ENCODE data around the gene SND1. TPM values are rescaled to one million over a fixed set of nuclear protein-coding genes. Genes with fewer than 3 reads are reported as not detected.
A peak's percentile ranks its signal among the peaks of the same experiment; 100 is the strongest.
"Not testable (repeated sequence)": the region's sequence is repeated elsewhere in the genome, so short reads cannot be mapped to it uniquely, and the experiment has no call there.

The SND1 gene
- total and polyA plus RNA-seq, 10 of the 15 experiments (the other 5 are each of a cell fraction or from before 2014, with no cell fraction given), result 52.4 to 270 (median 146) TPM

GRCh38 chr7:128105228-128106022 is 453.4 kb downstream of the SND1 start:
- no peak for FAIRE-seq
- CTCF ChIA-PET, result no interaction called here
- intact Hi-C loops (cut with micrococcal nuclease; ENCODE audit: unreplicated experiment), result no loop called here

GRCh38 chr7:128106821-128107220 is 454.8 kb downstream of the SND1 start:
- CTCF ChIA-PET, result interaction anchor here (1.0 kb wide), 1 partner anchor 103 kb away, joined by 3 read pairs; no protein-coding TSS in a partner anchor

More at GRCh38 chr7:128105228-128106022, 453.4 kb downstream of the SND1 start:
- Histone ChIP-seq H3K27me3 (replicated peaks in 1 of 2; ENCODE audit: control insufficient read depth in 2 of 2, insufficient read depth in 2 of 2, low read length in 1 of 2) (no peaks in the 10 kb centered on the region), H3K79me2 (ENCODE audit: control insufficient read depth, insufficient read depth, low read length) (no peaks in the 10 kb centered on the region), H2AFZ (ENCODE audit: control insufficient read depth, low read depth, low read length) (no peak overlapping the region), H3K9ac (ENCODE audit: control insufficient read depth, insufficient read depth, low read length) (no peak overlapping the region), H3K27ac (ENCODE audit: control insufficient read depth, insufficient read depth) (no peak overlapping the region), H3K9me3 (replicated peaks; ENCODE audit: control insufficient read depth, insufficient read depth, low read length) (no peaks in the 10 kb centered on the region), H3K4me2 (ENCODE audit: control insufficient read depth, insufficient read depth) (no peak overlapping the region), H3K36me3 (ENCODE audit: control insufficient read depth in 2 of 2, insufficient read depth in 2 of 2, low read length in 1 of 2) (no peaks in the 10 kb centered on the region), H3K4me1 (ENCODE audit: control insufficient read depth, insufficient read depth, low read length) (peaks cover 20% of the 10 kb centered on the region), H4K20me1 (ENCODE audit: control insufficient read depth, insufficient read depth) (no peaks in the 10 kb centered on the region), H3K4me3 (no peak overlapping the region)
- WGBS (ENCODE audit: insufficient coverage, insufficient replicate concordance, low lambda C conversion rate, missing lambda C conversion rate), result 91% methylated on average over 11 of the region's 11 CpGs
- BruUV-seq (replicated peaks), result no TSS peak
- no peak for TF ChIP-seq SP1 (IDR thresholded peaks at IDR 0.05; ENCODE audit: low read depth, low read length)
- TF ChIP-seq POLR2A (IDR thresholded peaks at IDR 0.05; ENCODE audit: low read depth, low read length), result peak; percentile 44; the same call in 1 of the 2 replicates
- in situ Hi-C loops (cut with MboI), result no loop called here
- SMC1A ChIA-PET (ENCODE audit: uncharacterized antibody, unreplicated experiment), result interaction anchor here (1.0 to 1.9 kb wide), 3 partner anchors 12 to 47 kb away, joined by 3 to 4 read pairs (median 4); no protein-coding TSS in a partner anchor
- ATAC-seq, result no peak
- RAD21 ChIA-PET (ENCODE audit: unreplicated experiment), result interaction anchor here (1.1 kb wide), 1 partner anchor 9 kb away, joined by 3 read pairs; no protein-coding TSS in a partner anchor
- no peak for DNase-seq (ENCODE audit: low read depth, low spot score)
- POLR2A ChIA-PET, result no interaction called here

GRCh38 chr7:128107516-128107915 is 455.5 kb downstream of the SND1 start:
- in situ Hi-C loops (cut with MboI); H2AFZ ChIP-seq (ENCODE audit: control insufficient read depth, low read depth, low read length); POLR2A ChIA-PET; H3K27me3 ChIP-seq (replicated peaks in 1 of 2; ENCODE audit: control insufficient read depth in 2 of 2, insufficient read depth in 2 of 2, low read length in 1 of 2); DNase-seq (ENCODE audit: low read depth, low spot score); H3K27ac ChIP-seq (ENCODE audit: control insufficient read depth, insufficient read depth); BruUV-seq (replicated peaks); H3K4me2 ChIP-seq (ENCODE audit: control insufficient read depth, insufficient read depth); H3K4me3 ChIP-seq; SMC1A ChIA-PET (ENCODE audit: uncharacterized antibody, unreplicated experiment); RAD21 ChIA-PET (ENCODE audit: unreplicated experiment); FAIRE-seq; H3K9ac ChIP-seq (ENCODE audit: control insufficient read depth, insufficient read depth, low read length); H3K36me3 ChIP-seq (ENCODE audit: control insufficient read depth in 2 of 2, insufficient read depth in 2 of 2, low read length in 1 of 2); ATAC-seq; H3K9me3 ChIP-seq (replicated peaks; ENCODE audit: control insufficient read depth, insufficient read depth, low read length); H4K20me1 ChIP-seq (ENCODE audit: control insufficient read depth, insufficient read depth); H3K79me2 ChIP-seq (ENCODE audit: control insufficient read depth, insufficient read depth, low read length); intact Hi-C loops (cut with micrococcal nuclease; ENCODE audit: unreplicated experiment): not testable (repeated sequence)
- peaks cover 25% of the 10 kb centered on the region for H3K4me1 ChIP-seq (ENCODE audit: control insufficient read depth, insufficient read depth, low read length)
- 89% methylated on average over 8 of the region's 12 CpGs for WGBS (ENCODE audit: insufficient coverage, insufficient replicate concordance, low lambda C conversion rate, missing lambda C conversion rate)
- CTCF ChIA-PET, result interaction anchor here (1.0 kb wide), 1 partner anchor 102 kb away, joined by 3 read pairs; no protein-coding TSS in a partner anchor

More at GRCh38 chr7:128106821-128107220, 454.8 kb downstream of the SND1 start:
- H3K4me3 ChIP-seq, result no peak overlapping the region
- H3K9me3 ChIP-seq (replicated peaks; ENCODE audit: control insufficient read depth, insufficient read depth, low read length), result no peaks in the 10 kb centered on the region
- no peak for FAIRE-seq
- no peak overlapping the region for H3K4me2 ChIP-seq (ENCODE audit: control insufficient read depth, insufficient read depth)
- intact Hi-C loops (cut with micrococcal nuclease; ENCODE audit: unreplicated experiment), result no loop called here
- H3K4me1 ChIP-seq (ENCODE audit: control insufficient read depth, insufficient read depth, low read length), result peaks cover 24% of the 10 kb centered on the region
- WGBS (ENCODE audit: insufficient coverage, insufficient replicate concordance, low lambda C conversion rate, missing lambda C conversion rate), result 88% methylated on average over 1 of the region's 1 CpG
- no peak for DNase-seq (ENCODE audit: low read depth, low spot score)
- ChIA-PET POLR2A (no interaction called here), SMC1A (ENCODE audit: uncharacterized antibody, unreplicated experiment) (no interaction called here), RAD21 (ENCODE audit: unreplicated experiment) (no interaction called here)
- no peak overlapping the region for H2AFZ ChIP-seq (ENCODE audit: control insufficient read depth, low read depth, low read length)
- H3K9ac ChIP-seq (ENCODE audit: control insufficient read depth, insufficient read depth, low read length), result no peak overlapping the region
- no peaks in the 10 kb centered on the region for H3K79me2 ChIP-seq (ENCODE audit: control insufficient read depth, insufficient read depth, low read length)
- H3K27ac ChIP-seq (ENCODE audit: control insufficient read depth, insufficient read depth), result no peak overlapping the region
- no peaks in the 10 kb centered on the region for H3K27me3 ChIP-seq (replicated peaks in 1 of 2; ENCODE audit: control insufficient read depth in 2 of 2, insufficient read depth in 2 of 2, low read length in 1 of 2)
- no TSS peak for BruUV-seq (replicated peaks)
- H4K20me1 ChIP-seq (ENCODE audit: control insufficient read depth, insufficient read depth), result no peaks in the 10 kb centered on the region
- in situ Hi-C loops (cut with MboI), result no loop called here
- H3K36me3 ChIP-seq (ENCODE audit: control insufficient read depth in 2 of 2, insufficient read depth in 2 of 2, low read length in 1 of 2), result no peaks in the 10 kb centered on the region
- ATAC-seq, result no peak
- TF ChIP-seq PKNOX1 (IDR thresholded peaks at IDR 0.05), result 0 out of 2 replicates have a peak, but pooled peaks have one; percentile 13
- TF ChIP-seq RELA (IDR thresholded peaks at IDR 0.05; ENCODE audit: borderline replicate concordance, partially characterized antibody), result no peak
- 0 out of 2 replicates have a peak, but pooled peaks have one; percentile 24 for TF ChIP-seq POLR2AphosphoS5 (IDR thresholded peaks at IDR 0.05; ENCODE audit: low read length)

All from GM12878 (cell line).